Lung (tissue), 12 donors: Measurements from ENCODE around the gene BTBD19. TPM values are rescaled to one million over a fixed set of nuclear protein-coding genes. Genes with fewer than 3 reads are reported as not detected.

Experiments
- ATAC-seq: fragments of 200-7000 bp; cut with Tn5 transposase; one replicate; pipeline ENCODE4 v1.9.1; 2020; ENCODE audit warnings: moderate number of reproducible peaks; ENCODE audit not compliant: insufficient read depth, low FRiP score
- DNase-seq, 3 donors: peaks; one replicate each; pipeline ENCODE4 v3.0.0-alpha.2; 2013 to 2017
- H3K27ac ChIP-seq, 2 donors: one replicate each; pipeline ENCODE4 v1.5.1; 2013; ENCODE audit warnings: mild to moderate bottlenecking in 2 of 2, moderate library complexity in 2 of 2, control low read depth in 1 of 2, inconsistent platforms in 1 of 2, low read depth in 1 of 2, low read length in 1 of 2
- H3K27me3 ChIP-seq, 3 donors: one replicate each; pipeline ENCODE4 v1.5.1; 2013; ENCODE audit warnings: low read length in 2 of 3; ENCODE audit not compliant: control insufficient read depth in 3 of 3, insufficient read depth in 3 of 3
- H3K36me3 ChIP-seq, 4 donors: one replicate each; pipeline ENCODE4 v1.5.1; 2013; ENCODE audit warnings: low read length in 4 of 4, mild to moderate bottlenecking in 1 of 4, moderate library complexity in 1 of 4; ENCODE audit not compliant: control insufficient read depth in 4 of 4, insufficient read depth in 4 of 4
- H3K4me1 ChIP-seq, 5 donors: one replicate each; pipeline ENCODE4 v1.5.1; 2013; ENCODE audit warnings: low read length in 5 of 5, mild to moderate bottlenecking in 2 of 5, moderate library complexity in 1 of 5; ENCODE audit not compliant: control insufficient read depth in 5 of 5, insufficient read depth in 5 of 5
- H3K4me3 ChIP-seq: one replicate; pipeline ENCODE4 v1.5.1; 2013; ENCODE audit warnings: mild to moderate bottlenecking, control low read depth, moderate library complexity
- H3K9ac ChIP-seq, 2 donors: one replicate each; pipeline ENCODE4 v1.5.1; 2013; ENCODE audit warnings: low read length in 2 of 2, control low read depth in 1 of 2; ENCODE audit not compliant: insufficient read depth in 1 of 2
- H3K9me3 ChIP-seq, 4 donors: one replicate each; pipeline ENCODE4 v1.5.1; 2013; ENCODE audit warnings: low read length in 3 of 4, mild to moderate bottlenecking in 1 of 4, moderate library complexity in 1 of 4; ENCODE audit not compliant: control insufficient read depth in 4 of 4, insufficient read depth in 3 of 4
- CTCF ChIP-seq: IDR thresholded peaks from 2 replicates; pipeline ENCODE4 v1.5.1; 2012; ENCODE audit warnings: mild to moderate bottlenecking; ENCODE audit errors: control extremely low read depth, extremely low read depth
- WGBS, 2 donors: extraction: QIAGEN DNeasy Blood & Tissue Kit; methylation state at CpG; one replicate each; pipeline ENCODE4 v1.1.7; 2013; 5-methylcytosine and 5-hydroxymethylcytosine counted together
- polyA plus RNA-seq, 2 donors: library from polyadenylated mRNA; stranded (reverse); fragments of 200-250 nt; gene quantifications; one replicate each; pipeline ENCODE4 v1.2.1, GENCODE V29; 2013
- total RNA-seq, 2 donors: library from RNA; depleted of rRNA in 1 of 2; stranded (reverse); fragments of >200 nt in 1 of 2; gene quantifications; one replicate each; pipeline ENCODE4 v1.2.1, GENCODE V29; 2014 to 2021
- donor health status: control.
- donor health status: control.
- donor health status: Bipolar disorder and iron deficiency.
- donor health status: healthy.
- donor health status: DM: yes; HTN: yes; CAD: no.

The BTBD19 gene
- total and polyA plus RNA-seq, 4 donors, result 5.6 to 20.0 (median 10.4) TPM

- Histone ChIP-seq H3K36me3 (peaks cover 0 to 13% (median 9%) of the 10 kb centered on the region in 4 donors), H3K9ac (no peak overlapping the region), H3K9me3 (no peaks in the 10 kb centered on the region), H3K4me1 (peaks cover 0 to 21% (median 5%) of the 10 kb centered on the region in 5 donors), H3K27ac (peak overlapping the region in 1 of 2 donors; percentile 29), H3K4me3 (no peak overlapping the region), H3K27me3 (no peaks in the 10 kb centered on the region)
- DNase-seq (no peak), ATAC-seq (no peak)
- no peak for TF ChIP-seq CTCF
- WGBS, 2 donors, result 86 to 94% methylated on average over 10 of the region's 10 CpGs
These were observed 9.6 kb upstream of the BTBD19 start for GRCh38 chr1:44798481-44799365.

DNA sequence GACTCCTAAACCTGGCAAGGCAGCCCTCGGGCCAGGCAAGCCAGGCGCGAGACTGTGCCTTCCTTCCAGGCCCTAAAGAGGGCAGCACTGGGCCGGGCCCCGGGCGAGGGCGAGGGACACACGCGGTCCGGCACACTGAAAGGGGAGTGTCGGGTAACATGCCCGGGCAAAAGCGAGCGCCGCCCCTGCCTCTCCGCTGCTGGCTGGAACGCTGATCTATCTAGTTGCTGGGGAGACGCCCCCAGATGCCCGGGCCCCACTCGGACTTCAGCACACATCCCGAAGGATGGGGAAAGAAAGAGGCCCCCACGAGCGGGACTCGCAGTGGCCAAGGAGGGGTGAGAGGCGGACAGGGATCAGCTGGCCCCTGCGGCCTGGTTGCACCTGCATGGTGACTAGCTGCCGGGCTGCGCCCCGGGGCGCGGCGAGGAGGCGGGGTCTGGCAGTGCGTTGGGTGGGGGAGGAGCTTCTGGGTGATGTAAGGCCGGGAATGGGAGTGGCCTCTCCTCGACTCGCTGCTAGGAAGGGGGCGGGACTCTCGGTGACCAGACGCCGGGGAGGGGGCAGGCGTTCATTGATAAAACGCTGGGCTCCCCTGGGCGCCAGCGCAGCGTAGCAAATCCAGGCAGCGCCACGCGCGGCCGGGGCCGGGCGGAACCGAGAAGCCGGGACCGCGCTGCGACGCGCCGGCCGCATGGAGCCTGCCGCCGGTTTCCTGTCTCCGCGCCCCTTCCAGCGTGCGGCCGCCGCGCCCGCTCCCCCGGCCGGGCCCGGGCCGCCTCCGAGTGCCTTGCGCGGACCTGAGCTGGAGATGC is 8.3 kb upstream of the BTBD19 start, which contains the start of gene PLK3:
Gene PLK3, plus strand, starts transcription at position 608 of the 815 bp plus-strand sequence. Its CDS starts 87 bp downstream, at position 695.
- peak; percentile 92 for TF ChIP-seq CTCF
- Histone ChIP-seq H3K27ac (peak within 1 kb of the TSS; percentile 94 to 97), H3K36me3 (peaks cover 0 to 22% (median 10%) of the 10 kb centered on the region in 4 donors), H3K4me3 (peak within 1 kb of the TSS; percentile 68), H3K27me3 (no peaks in the 10 kb centered on the region), H3K9ac (peak within 1 kb of the TSS; percentile 4 to 55), H3K9me3 (no peaks in the 10 kb centered on the region), H3K4me1 (peaks cover 0 to 23% (median 5%) of the 10 kb centered on the region in 5 donors)
- WGBS, 2 donors, result 0% methylated on average over 54 to 79 of the region's 79 CpGs
- DNase-seq (peak; percentile 98), ATAC-seq (peak; percentile 93)

DNA sequence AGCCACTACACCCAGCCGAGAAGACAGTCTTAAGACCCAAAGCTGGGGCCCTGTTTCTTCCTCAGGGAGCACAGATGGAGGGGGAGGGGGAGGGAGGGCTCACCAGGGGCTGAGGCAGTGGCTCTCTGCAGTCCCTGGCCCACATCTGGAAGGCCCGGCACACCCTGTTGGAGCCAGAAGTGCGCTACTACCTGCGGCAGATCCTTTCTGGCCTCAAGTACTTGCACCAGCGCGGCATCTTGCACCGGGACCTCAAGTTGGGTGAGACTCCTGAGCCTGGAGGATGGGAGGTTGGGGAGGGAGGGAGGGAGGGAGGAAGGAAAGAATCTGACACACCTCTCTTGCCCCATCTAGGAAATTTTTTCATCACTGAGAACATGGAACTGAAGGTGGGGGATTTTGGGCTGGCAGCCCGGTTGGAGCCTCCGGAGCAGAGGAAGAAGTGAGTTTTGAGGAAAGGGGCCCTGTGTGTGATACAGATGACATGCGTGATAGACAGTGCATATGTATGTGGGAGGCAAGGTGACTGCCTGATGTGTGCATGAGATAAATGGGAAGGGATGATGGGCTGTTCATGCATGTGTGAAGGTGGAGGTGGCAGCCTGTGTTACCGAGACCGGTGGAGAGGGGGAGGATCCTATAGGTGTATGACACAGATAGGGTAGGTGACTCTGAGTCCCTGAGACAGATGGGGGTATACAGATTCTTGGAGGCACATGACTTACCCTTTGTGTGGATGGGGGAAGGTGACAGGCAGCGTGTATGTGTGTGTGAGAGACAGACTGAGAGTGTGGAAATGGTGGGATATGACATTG is 6.6 kb upstream of the BTBD19 start:
- WGBS, 2 donors, result 44 to 56% methylated on average over 13 of the region's 13 CpGs
- Histone ChIP-seq H3K9ac (no peak overlapping the region), H3K9me3 (no peaks in the 10 kb centered on the region), H3K27me3 (no peaks in the 10 kb centered on the region), H3K4me3 (peak overlapping the region; percentile 55), H3K4me1 (peaks cover under 1 to 36% (median 7%) of the 10 kb centered on the region in 5 donors), H3K36me3 (peaks cover 2 to 39% (median 10%) of the 10 kb centered on the region in 4 donors), H3K27ac (peak overlapping the region in 1 of 2 donors; percentile 72)
- no peak for TF ChIP-seq CTCF
- DNase-seq (no peak), ATAC-seq (no peak)
